Natural killer cell (primary cell): ENCODE results near the gene FADD. TPM values are rescaled to one million over a fixed set of nuclear protein-coding genes. Genes with fewer than 3 reads are reported as not detected.

Source experiments
- ATAC-seq, 3 donors: fragments of 150-1000 bp in 2 of 3; fragments of 200-7000 bp in 1 of 3; cut with Tn5 transposase; 1 replicate in 1 of 3; 2 replicates in 2 of 3; pipeline ENCODE4 v1.10.0; 2021; ENCODE audit warnings: mild to moderate bottlenecking in 2 of 3, moderate library complexity in 2 of 3
- DNase-seq, 2 donors: peaks; one replicate each; pipeline versions ENCODE4 v3.0.0 to v3.0.0-alpha.2; 2013 to 2021; ENCODE audit warnings: mixed read lengths in 1 of 2
- H3K27ac ChIP-seq: one replicate; pipeline ENCODE4 v1.5.1; 2013; ENCODE audit warnings: mild to moderate bottlenecking, low read length
- H3K27me3 ChIP-seq: one replicate; pipeline ENCODE4 v1.6.1; 2013; ENCODE audit warnings: low read length; ENCODE audit not compliant: control insufficient read depth, insufficient read depth
- H3K36me3 ChIP-seq: one replicate; pipeline ENCODE4 v1.6.1; 2013; ENCODE audit warnings: low read length; ENCODE audit not compliant: control insufficient read depth, insufficient read depth
- H3K4me1 ChIP-seq: one replicate; pipeline ENCODE4 v1.6.1; 2013; ENCODE audit warnings: low read length; ENCODE audit not compliant: control insufficient read depth, insufficient read depth
- H3K4me3 ChIP-seq: one replicate; pipeline ENCODE4 v1.5.1; 2013; ENCODE audit warnings: low read length
- H3K9me3 ChIP-seq: one replicate; pipeline ENCODE4 v1.6.1; 2013; ENCODE audit warnings: low read length; ENCODE audit not compliant: control insufficient read depth, insufficient read depth
- H3K27ac Mint-ChIP-seq, 2 donors: one replicate each; pipeline ENCODE4 v1.8.0; 2022; ENCODE audit warnings: mild to moderate bottlenecking in 2 of 2, mixed read lengths in 2 of 2, moderate library complexity in 1 of 2
- H3K27me3 Mint-ChIP-seq, 2 donors: one replicate each; pipeline ENCODE4 v1.8.0; 2022; ENCODE audit warnings: low read depth in 2 of 2, mixed read lengths in 2 of 2
- H3K36me3 Mint-ChIP-seq: one replicate; pipeline ENCODE4 v1.8.0; 2022; ENCODE audit warnings: mixed read lengths
- H3K4me1 Mint-ChIP-seq, 2 donors: one replicate each; pipeline ENCODE4 v1.8.0; 2022; ENCODE audit warnings: mixed read lengths in 2 of 2
- H3K4me3 Mint-ChIP-seq: one replicate; pipeline ENCODE4 v1.8.0; 2022; ENCODE audit warnings: mild to moderate bottlenecking, moderate library complexity, mixed read lengths
- H3K9me3 Mint-ChIP-seq, 2 donors: one replicate each; pipeline ENCODE4 v1.8.0; 2022; ENCODE audit warnings: mixed read lengths in 2 of 2
- CTCF ChIP-seq: fragments of 200-600 bp; IDR thresholded peaks from one replicate; pipeline ENCODE4 v1.8.0; 2022; ENCODE audit warnings: antibody characterized with exemption
- WGBS: methylation state at CpG from one replicate; pipeline ENCODE4 v1.1.7; 2013; ENCODE audit warnings: missing lambda C conversion rate; ENCODE audit not compliant: insufficient coverage; 5-methylcytosine and 5-hydroxymethylcytosine counted together
- intact Hi-C: fragments of 100-400 bp; cut with micrococcal nuclease; formaldehyde crosslinking; loops from one replicate; pipeline ENCODE4 v1.14.2; 2022
- total RNA-seq, 4 donors: library from RNA; stranded (reverse); fragments of 120-200 nt in 1 of 4; gene quantifications; one replicate each; pipeline versions ENCODE4 v1.2.3 to v1.2.4, GENCODE V29; 2013 to 2022

FADD gene
- total RNA-seq, 3 donors from 2014 or later (not counting 1 experiment from before 2014, with no cell fraction given) = 7.8 to 9.2 (median 9.0) TPM

- Histone ChIP-seq H3K4me1 (no peaks in the 10 kb centered on the region), H3K27ac (no peak overlapping the region), H3K4me3 (no peak overlapping the region), H3K27me3 (no peaks in the 10 kb centered on the region), H3K36me3 (no peaks in the 10 kb centered on the region), H3K9me3 (no peaks in the 10 kb centered on the region)
- Mint-ChIP-seq H3K27me3 (no peaks in the 10 kb centered on the region), H3K4me1 (no peaks in the 10 kb centered on the region), H3K9me3 (no peaks in the 10 kb centered on the region), H3K36me3 (no peaks in the 10 kb centered on the region), H3K4me3 (no peak overlapping the region), H3K27ac (no peak overlapping the region)
- no peak for TF ChIP-seq CTCF
- no peak for DNase-seq
- intact Hi-C loops = no loop called here
- 87% methylated on average over 17 of the region's 17 CpGs for WGBS
- ATAC-seq = no peak
Observed at GRCh38 chr11:70161043-70161625, 42.0 kb upstream of the FADD start.

- Mint-ChIP-seq H3K27ac (no peak overlapping the region), H3K27me3 (peaks cover 0 to 8% of the 10 kb centered on the region in 2 donors), H3K9me3 (no peaks in the 10 kb centered on the region), H3K4me1 (no peaks in the 10 kb centered on the region), H3K36me3 (no peaks in the 10 kb centered on the region), H3K4me3 (no peak overlapping the region)
- Histone ChIP-seq H3K27ac (no peak overlapping the region), H3K36me3 (no peaks in the 10 kb centered on the region), H3K4me3 (no peak overlapping the region), H3K27me3 (no peaks in the 10 kb centered on the region), H3K4me1 (no peaks in the 10 kb centered on the region), H3K9me3 (no peaks in the 10 kb centered on the region)
- WGBS = 82% methylated on average over 10 of the region's 10 CpGs
- no peak for TF ChIP-seq CTCF
- DNase-seq (no peak), ATAC-seq (no peak)
- intact Hi-C loops = no loop called here
Observed at GRCh38 chr11:70164705-70165104, 38.4 kb upstream of the FADD start.

DNA sequence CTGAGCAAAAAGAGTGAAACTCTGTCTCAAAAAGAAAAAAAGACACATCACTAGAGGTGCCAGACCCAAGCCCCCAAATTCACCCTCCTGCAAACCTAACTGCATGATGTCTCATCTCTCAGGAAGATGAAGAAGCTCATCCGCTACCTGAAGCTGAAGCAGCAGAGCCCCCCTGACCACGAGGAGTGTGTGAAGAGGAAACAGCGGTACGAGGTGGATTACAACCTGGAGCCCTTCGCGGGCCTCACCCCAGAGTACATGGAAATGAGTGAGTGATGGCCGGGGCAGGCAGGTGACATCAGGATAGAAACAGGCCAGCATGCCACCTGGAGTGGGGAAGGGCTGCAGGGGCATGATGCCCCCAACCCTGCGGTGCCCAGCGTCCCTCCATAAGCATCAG is 36.0 kb upstream of the FADD start:
- no peak overlapping the region for H3K4me3 ChIP-seq
- H3K36me3 ChIP-seq = no peaks in the 10 kb centered on the region
- no peak for TF ChIP-seq CTCF
- H3K4me1 ChIP-seq = no peaks in the 10 kb centered on the region
- Mint-ChIP-seq H3K4me1 (no peaks in the 10 kb centered on the region), H3K36me3 (no peaks in the 10 kb centered on the region), H3K9me3 (no peaks in the 10 kb centered on the region), H3K4me3 (no peak overlapping the region), H3K27ac (no peak overlapping the region), H3K27me3 (peaks cover 0 to 8% of the 10 kb centered on the region in 2 donors)
- no peaks in the 10 kb centered on the region for H3K9me3 ChIP-seq
- no peaks in the 10 kb centered on the region for H3K27me3 ChIP-seq
- intact Hi-C loops = no loop called here
- ATAC-seq (no peak), DNase-seq (no peak)
- no peak overlapping the region for H3K27ac ChIP-seq
- 68% methylated on average over 9 of the region's 9 CpGs for WGBS
